PFSK-1 (cell line): ENCODE measurements around the gene PLAU.

Source experiments
- POLR2AphosphoS5 ChIP-seq: IDR thresholded peaks from 2 replicates; pipeline ENCODE4 v1.6.1; 2012; ENCODE audit warnings: low read depth, mild to moderate bottlenecking, control low read depth, low read length, moderate library complexity
- SIN3A ChIP-seq: IDR thresholded peaks from 2 replicates; pipeline ENCODE4 v1.6.1; 2012; ENCODE audit warnings: mild to moderate bottlenecking, low read length, moderate library complexity, borderline replicate concordance; ENCODE audit not compliant: insufficient read depth
- TAF1 ChIP-seq: IDR thresholded peaks from 2 replicates; pipeline ENCODE4 v1.6.1; 2012; ENCODE audit warnings: low read length, control low read depth, borderline replicate concordance; ENCODE audit not compliant: insufficient read depth

DNA sequence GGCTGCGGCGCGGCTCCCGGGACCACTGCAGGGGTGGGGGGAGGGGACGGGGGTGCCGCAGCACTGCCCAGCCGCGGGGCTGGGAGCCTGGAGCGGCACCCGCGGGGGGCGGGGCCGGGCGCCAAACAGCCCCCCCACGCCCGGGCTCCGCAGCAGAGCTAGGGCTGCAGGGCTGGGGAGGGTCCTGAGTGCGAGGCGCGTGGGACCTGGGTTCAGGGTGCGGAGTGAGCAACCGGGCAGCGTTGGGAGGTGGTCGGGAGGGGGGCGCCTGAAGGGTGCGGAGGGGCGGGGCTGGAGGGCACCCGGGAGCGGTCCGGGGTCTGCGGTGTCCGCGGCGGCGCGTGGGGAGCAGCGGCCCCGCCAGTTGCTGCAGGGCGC lies 37.1 kb upstream of the PLAU start:
- no peak for TF ChIP-seq TAF1
- TF ChIP-seq POLR2AphosphoS5: no peak
- TF ChIP-seq SIN3A: no peak
